SU-DHL-6 (cell line): Measurements from ENCODE around the gene COL5A1.

ENCODE experiments used
- CTCF ChIP-seq: fragments of 200-600 bp; sonication (generic); IDR thresholded peaks from one replicate; pipeline ENCODE4 v1.5.1; 2017; ENCODE audit warnings: antibody characterized with exemption, mild to moderate bottlenecking, low read length, moderate library complexity; ENCODE audit not compliant: insufficient read depth, poor library complexity, severe bottlenecking
- EZH2phosphoT487 ChIP-seq: fragments of 200-600 bp; sonication (generic), shearing (Covaris generic); conservative IDR thresholded peaks from 2 replicates; pipeline ENCODE4 v1.6.1; 2018; ENCODE audit warnings: mild to moderate bottlenecking, antibody characterized with exemption, low read length, moderate library complexity, mixed read lengths

GRCh38 chr9:134778156-134778555 is 136.6 kb downstream of the COL5A1 start:
- TF ChIP-seq CTCF = no peak
- TF ChIP-seq EZH2phosphoT487 = no peak
